PFSK-1 (cell line): ENCODE measurements around the gene APBB1IP.

ENCODE experiments used
- POLR2AphosphoS5 ChIP-seq: IDR thresholded peaks from 2 replicates; pipeline ENCODE4 v1.6.1; 2012; ENCODE audit warnings: low read depth, mild to moderate bottlenecking, control low read depth, low read length, moderate library complexity
- SIN3A ChIP-seq: IDR thresholded peaks from 2 replicates; pipeline ENCODE4 v1.6.1; 2012; ENCODE audit warnings: mild to moderate bottlenecking, low read length, moderate library complexity, borderline replicate concordance; ENCODE audit not compliant: insufficient read depth
- TAF1 ChIP-seq: IDR thresholded peaks from 2 replicates; pipeline ENCODE4 v1.6.1; 2012; ENCODE audit warnings: low read length, control low read depth, borderline replicate concordance; ENCODE audit not compliant: insufficient read depth
- TF ChIP-seq, protein P1 (sequence below), 2 experiments: IDR thresholded peaks; 2 replicates each; pipeline versions ENCODE4 v1.6.1 to v1.8.0; 2011 to 2012; ENCODE audit warnings: low read depth in 2 of 2, low read length in 2 of 2, control low read depth in 1 of 2, inconsistent platforms in 1 of 2, mild to moderate bottlenecking in 1 of 2, moderate library complexity in 1 of 2; ENCODE audit not compliant: insufficient read depth in 1 of 2

DNA sequence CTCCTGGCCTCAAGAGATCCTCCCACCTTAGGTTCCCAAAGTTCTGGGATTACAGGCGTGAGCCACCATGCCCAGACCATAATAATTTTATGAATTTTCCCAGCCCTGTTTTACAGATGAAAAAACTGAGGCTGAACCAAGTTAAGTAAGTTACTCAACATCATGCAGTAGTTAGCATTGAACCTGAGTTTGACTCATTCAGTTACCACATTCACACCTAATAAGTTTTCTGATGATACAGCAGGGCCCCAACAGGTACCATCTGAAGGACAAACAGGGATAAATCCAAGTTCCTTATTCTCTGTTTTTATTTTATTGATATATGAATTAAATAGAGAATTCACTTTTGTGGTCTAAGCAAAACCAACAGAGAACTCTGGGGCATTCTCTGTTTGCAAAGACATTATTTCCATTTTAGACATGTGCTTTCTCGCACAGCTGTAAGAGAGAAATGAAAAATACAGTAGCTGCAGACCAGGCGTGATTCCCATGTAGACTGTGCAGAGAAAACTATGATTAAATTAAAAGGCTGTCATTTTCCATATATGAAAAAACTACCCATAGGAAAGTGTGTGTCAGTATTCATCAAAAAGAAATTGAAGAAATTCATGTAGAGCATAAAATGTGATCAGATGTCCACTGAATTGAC lies 26.6 kb downstream of the APBB1IP start:
- TF ChIP-seq, protein P1, sequence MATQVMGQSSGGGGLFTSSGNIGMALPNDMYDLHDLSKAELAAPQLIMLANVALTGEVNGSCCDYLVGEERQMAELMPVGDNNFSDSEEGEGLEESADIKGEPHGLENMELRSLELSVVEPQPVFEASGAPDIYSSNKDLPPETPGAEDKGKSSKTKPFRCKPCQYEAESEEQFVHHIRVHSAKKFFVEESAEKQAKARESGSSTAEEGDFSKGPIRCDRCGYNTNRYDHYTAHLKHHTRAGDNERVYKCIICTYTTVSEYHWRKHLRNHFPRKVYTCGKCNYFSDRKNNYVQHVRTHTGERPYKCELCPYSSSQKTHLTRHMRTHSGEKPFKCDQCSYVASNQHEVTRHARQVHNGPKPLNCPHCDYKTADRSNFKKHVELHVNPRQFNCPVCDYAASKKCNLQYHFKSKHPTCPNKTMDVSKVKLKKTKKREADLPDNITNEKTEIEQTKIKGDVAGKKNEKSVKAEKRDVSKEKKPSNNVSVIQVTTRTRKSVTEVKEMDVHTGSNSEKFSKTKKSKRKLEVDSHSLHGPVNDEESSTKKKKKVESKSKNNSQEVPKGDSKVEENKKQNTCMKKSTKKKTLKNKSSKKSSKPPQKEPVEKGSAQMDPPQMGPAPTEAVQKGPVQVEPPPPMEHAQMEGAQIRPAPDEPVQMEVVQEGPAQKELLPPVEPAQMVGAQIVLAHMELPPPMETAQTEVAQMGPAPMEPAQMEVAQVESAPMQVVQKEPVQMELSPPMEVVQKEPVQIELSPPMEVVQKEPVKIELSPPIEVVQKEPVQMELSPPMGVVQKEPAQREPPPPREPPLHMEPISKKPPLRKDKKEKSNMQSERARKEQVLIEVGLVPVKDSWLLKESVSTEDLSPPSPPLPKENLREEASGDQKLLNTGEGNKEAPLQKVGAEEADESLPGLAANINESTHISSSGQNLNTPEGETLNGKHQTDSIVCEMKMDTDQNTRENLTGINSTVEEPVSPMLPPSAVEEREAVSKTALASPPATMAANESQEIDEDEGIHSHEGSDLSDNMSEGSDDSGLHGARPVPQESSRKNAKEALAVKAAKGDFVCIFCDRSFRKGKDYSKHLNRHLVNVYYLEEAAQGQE (IDR thresholded peaks at IDR 0.05; ENCODE audit: insufficient read depth in 1 of 2, low read depth in 2 of 2, low read length in 2 of 2), result no peak
- TF ChIP-seq TAF1 (no peak), POLR2AphosphoS5 (no peak), SIN3A (no peak)
